GM21723 (cell line): ENCODE results near the gene DKK3.

Source experiments
- ATAC-seq: cut with Tn5 transposase; IDR thresholded peaks from one replicate; pipeline ENCODE4 v1.9.1; 2021; ENCODE audit warnings: mild to moderate bottlenecking, moderate library complexity; ENCODE audit not compliant: unreplicated experiment

The DKK3 gene

GRCh38 chr11:12031856-12032544, 23.6 kb upstream of the DKK3 start:
- ATAC-seq: no peak

GRCh38 chr11:12029738-12030363, 21.4 kb upstream of the DKK3 start:
- no peak for ATAC-seq

DNA sequence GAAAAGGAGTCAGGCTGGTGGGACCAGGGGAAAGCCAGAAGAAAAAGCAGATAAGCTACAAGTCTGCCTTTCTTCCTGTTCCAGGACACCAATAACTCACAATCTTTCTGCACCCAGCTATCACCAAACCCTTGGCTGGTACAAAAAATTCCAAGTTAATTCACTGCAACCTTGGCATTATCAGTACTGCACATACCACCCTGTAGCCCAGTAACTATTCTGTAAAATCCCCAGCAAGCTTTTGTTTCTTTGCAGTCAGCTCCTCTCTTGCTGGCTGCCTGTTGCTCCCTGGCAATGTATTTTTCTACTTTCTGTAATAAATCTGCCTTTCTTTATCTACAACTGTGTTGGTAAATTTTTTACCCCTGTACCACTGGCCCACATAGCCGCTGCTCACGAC, 20.7 kb upstream of the DKK3 start:
- ATAC-seq: no peak

GRCh38 chr11:12028303-12028702, 19.9 kb upstream of the DKK3 start:
- ATAC-seq: no peak

DNA sequence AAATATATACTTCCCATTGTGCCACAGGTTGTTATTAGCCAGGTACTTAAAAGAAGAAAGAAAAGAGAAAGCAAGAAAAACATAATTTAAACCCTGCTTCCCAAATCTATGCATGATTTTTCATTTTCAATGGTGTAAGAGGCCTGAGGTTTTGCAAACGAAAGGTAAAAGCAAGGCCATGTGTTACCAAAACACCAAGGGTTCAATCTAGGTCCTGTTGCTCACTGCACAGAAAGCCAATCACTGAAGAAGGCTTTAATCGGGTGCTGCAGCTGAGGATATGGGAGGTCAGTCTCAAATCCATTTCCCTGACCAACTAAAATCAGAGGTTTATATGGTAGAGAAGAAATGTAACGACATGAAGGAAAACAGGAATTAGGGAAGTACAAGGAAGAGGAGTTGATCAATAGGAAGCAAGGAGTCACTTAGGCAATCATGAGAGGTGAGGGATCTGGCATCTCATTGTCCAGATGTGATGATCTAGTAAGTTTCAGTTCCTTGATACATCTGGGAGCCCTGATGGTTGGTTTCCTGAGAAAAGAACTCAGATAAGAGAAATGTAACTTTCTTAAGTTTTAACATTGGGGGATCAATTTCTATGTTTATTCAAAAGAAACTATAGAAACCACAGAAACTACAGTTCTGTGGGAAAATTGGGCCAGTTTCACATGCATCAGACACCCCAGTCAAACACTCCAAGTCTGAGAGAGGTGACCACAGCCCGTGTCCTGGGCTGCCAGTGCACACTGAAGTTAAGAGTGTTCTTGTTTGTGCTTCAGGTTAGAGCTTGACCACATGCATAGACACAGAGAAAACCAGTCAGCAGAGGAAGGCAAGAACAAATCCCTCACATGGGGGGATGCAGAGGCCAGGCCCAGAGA, 18.1 kb upstream of the DKK3 start:
- no peak for ATAC-seq

- ATAC-seq: no peak
These were observed 16.0 kb upstream of the DKK3 start for GRCh38 chr11:12024254-12024926.

DNA sequence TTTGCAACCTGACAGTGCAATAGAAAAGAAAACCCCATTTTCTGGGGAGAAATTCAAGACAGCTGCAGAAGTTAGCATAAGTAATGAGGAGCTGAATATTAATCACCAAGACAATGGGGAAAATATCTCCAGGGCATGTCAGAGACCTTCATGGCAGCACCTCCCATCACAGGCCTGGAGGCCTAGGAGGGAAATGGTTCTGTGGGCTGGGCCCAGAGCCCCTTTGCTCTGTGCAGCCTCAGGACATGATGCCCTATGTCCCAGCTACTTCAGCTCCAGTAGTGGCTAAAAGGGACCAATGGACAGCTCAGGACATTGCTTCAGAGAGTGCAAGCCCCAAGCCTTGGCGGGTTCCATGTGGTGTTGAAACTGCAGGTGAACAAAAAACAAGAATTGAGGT, 14.6 kb upstream of the DKK3 start:
- ATAC-seq: no peak

DNA sequence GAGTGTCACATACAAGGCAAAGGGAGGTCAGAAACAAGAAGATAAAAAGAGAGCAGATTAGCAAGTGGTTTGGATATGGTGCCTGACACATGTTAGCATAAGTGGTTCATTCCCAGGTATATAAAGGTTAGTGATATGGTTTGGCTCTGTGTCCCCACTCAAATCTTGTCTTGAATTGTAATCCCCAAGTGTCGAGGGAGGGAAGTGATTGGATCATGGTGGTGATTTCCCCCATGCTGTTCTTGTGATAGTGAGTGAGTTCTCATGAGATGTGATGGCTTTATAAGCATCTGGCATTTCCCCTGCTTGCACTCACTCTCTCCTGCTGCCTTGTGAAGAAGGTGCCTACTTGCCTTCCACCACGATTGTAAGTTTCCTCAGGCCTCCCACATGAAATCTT, 12.1 kb upstream of the DKK3 start:
- ATAC-seq: no peak

DNA sequence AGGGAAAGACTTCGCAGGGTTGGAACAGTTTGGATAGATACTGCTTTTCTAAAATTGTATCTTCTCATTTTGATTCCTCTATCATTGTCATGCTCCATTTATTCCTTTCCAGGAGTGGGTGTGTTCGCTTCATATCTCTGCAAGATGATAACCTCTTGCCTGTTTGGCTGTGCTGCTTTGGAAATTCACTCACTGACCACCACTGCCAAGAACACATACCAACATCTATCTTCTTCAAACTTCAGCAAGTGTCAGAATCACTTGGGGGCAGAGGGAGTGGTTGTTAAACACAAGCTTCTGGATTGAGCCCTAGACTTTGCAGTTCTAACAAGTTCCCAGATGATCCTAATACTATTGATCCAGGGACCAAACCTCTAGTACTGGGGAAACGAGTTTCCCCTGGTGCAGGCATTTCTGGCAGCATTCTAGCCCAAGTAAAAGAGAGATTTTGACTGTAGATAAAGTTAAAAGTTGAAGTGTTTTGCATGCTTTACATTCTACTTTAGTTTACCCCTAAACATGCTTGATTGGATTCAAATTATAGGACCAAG, 11.5 kb upstream of the DKK3 start:
- no peak for ATAC-seq

- ATAC-seq: no peak
These were observed 10.9 kb upstream of the DKK3 start for GRCh38 chr11:12019337-12019736.

- ATAC-seq: no peak
These were observed 9.5 kb upstream of the DKK3 start for GRCh38 chr11:12017865-12018453.

GRCh38 chr11:12017243-12017678, 8.8 kb upstream of the DKK3 start:
- no peak for ATAC-seq

- ATAC-seq: no peak
These were observed 7.8 kb upstream of the DKK3 start for GRCh38 chr11:12016246-12016645.

DNA sequence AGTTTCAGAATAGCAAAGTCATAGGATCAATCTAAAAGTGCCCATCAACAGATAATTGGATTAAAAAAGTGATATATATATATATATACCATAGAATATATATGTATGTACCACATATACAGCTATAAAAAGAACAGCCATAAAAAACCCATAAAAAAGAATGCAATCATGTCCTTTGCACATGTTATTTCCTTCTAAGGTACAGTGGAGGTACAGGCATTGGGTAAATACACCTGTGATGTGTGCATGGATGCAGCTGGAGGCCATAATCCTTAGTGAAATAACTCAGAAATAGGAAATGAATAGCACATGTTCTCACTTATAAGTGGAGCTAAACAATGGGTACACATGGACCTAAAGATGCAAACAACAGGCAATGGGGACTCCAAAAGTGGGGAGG, 7.1 kb upstream of the DKK3 start:
- ATAC-seq: no peak

- ATAC-seq: no peak
These were observed 5.4 kb upstream of the DKK3 start for GRCh38 chr11:12013781-12014180.

- ATAC-seq: no peak
These were observed 1.3 kb upstream of the DKK3 start for GRCh38 chr11:12009617-12010321.

- no peak for ATAC-seq
These were observed 577 bp upstream of the DKK3 start for GRCh38 chr11:12008790-12009616.

DNA sequence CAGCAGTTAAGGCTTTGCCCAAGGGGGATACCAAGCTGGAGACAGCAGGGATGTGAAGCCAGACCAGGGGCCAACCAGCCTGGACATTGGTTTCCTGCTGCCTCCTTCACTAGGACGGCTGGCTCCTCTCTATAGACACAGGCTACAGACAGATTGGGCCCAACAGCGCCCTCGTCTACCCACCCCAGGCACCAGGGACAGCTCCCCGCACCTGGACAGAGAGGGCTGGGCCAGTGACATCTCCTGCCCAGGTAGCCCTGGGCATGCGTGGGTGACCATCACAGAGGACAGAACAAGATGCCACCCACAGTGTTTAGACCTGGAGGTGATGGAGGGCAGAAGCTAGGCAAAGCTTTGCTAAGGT, 1.2 kb downstream of the DKK3 start:
- ATAC-seq: no peak

GRCh38 chr11:12006552-12007229, 1.7 kb downstream of the DKK3 start:
- no peak for ATAC-seq
